Bronchial epithelial cell (primary cell): ENCODE measurements around the gene CMTM4. TPM values are rescaled to one million over a fixed set of nuclear protein-coding genes. Genes with fewer than 3 reads are reported as not detected.

Experiments used
- DNase-seq: peaks from one replicate; pipeline ENCODE4 v3.0.0-alpha.2; 2010; ENCODE audit warnings: low read depth
- FAIRE-seq: peaks from 2 replicates; lab custom pipeline; 2011; peaks lifted over from hg19 to GRCh38; lab: Jason Lieb, UNC
- H3K27me3 ChIP-seq: 2 replicates; pipeline ENCODE4 v1.5.1; 2011; ENCODE audit warnings: low read length; ENCODE audit not compliant: control insufficient read depth, insufficient read depth
- H3K36me3 ChIP-seq: 2 replicates; pipeline ENCODE4 v1.5.1; 2011; ENCODE audit warnings: low read length; ENCODE audit not compliant: control insufficient read depth, insufficient read depth
- H3K4me3 ChIP-seq: 2 replicates; pipeline ENCODE4 v1.5.1; 2011; ENCODE audit warnings: mild to moderate bottlenecking, low read depth, low read length, control low read depth
- total RNA-seq: library from RNA; depleted of rRNA; stranded (reverse); fragments of >200 nt; gene quantifications from 2 replicates; pipeline ENCODE4 v1.2.1, GENCODE V29; 2014
- TF ChIP-seq, protein P1 (sequence below): IDR thresholded peaks from 2 replicates; pipeline ENCODE4 v1.5.1; 2011; ENCODE audit warnings: mild to moderate bottlenecking, moderate library complexity, low read length, control low read depth, inconsistent platforms; ENCODE audit not compliant: insufficient read depth, severe bottlenecking

Gene CMTM4
- total RNA-seq, 1 donor from 2014 or later = 83.2 TPM

DNA sequence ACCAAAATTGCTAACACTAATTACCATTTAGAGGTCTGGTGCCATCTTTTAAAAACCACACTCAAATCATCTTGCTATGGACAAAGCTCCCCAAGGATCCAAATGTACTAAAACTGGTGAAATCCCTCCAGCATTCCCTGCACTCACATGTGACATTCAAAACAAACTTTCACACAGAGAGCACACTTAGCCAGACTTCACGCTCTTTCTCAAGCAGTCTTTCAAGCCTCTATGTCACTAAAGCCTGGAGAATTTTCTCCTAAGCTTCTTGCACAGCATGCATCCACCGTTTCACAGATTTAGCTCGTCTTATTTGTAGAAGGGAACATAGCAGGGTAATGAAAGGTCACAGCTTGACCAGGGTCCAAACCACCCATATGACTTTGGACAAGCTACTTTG is 72.8 kb downstream of the CMTM4 start:
- no peak overlapping the region for H3K4me3 ChIP-seq
- DNase-seq = no peak
- H3K36me3 ChIP-seq = peaks cover 6% of the 10 kb centered on the region
- no peaks in the 10 kb centered on the region for H3K27me3 ChIP-seq
- TF ChIP-seq, protein P1, sequence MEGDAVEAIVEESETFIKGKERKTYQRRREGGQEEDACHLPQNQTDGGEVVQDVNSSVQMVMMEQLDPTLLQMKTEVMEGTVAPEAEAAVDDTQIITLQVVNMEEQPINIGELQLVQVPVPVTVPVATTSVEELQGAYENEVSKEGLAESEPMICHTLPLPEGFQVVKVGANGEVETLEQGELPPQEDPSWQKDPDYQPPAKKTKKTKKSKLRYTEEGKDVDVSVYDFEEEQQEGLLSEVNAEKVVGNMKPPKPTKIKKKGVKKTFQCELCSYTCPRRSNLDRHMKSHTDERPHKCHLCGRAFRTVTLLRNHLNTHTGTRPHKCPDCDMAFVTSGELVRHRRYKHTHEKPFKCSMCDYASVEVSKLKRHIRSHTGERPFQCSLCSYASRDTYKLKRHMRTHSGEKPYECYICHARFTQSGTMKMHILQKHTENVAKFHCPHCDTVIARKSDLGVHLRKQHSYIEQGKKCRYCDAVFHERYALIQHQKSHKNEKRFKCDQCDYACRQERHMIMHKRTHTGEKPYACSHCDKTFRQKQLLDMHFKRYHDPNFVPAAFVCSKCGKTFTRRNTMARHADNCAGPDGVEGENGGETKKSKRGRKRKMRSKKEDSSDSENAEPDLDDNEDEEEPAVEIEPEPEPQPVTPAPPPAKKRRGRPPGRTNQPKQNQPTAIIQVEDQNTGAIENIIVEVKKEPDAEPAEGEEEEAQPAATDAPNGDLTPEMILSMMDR = no peak
- FAIRE-seq = no peak

DNA sequence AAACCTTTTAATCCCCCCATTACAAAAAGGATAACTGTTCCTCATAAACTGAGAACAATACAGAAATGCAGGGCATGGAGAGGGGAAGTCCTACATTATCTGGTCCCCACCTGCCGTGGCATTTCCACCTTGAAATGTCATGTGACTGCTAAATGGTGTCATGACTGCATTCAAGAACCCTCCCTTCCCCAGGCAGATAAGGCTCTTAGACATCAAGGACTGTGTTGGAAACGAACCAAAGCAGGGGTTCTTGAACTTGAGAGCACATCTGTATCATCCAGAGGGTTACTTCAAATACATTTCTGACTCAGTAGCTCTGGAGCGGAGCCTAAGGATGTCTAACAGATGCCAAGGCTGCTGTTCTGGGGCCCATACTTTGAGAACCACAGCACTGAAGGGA is 73.7 kb downstream of the CMTM4 start:
- no peaks in the 10 kb centered on the region for H3K27me3 ChIP-seq
- DNase-seq = no peak
- FAIRE-seq = no peak
- H3K36me3 ChIP-seq = peaks cover 6% of the 10 kb centered on the region
- no peak overlapping the region for H3K4me3 ChIP-seq
- TF ChIP-seq, protein P1 = no peak

DNA sequence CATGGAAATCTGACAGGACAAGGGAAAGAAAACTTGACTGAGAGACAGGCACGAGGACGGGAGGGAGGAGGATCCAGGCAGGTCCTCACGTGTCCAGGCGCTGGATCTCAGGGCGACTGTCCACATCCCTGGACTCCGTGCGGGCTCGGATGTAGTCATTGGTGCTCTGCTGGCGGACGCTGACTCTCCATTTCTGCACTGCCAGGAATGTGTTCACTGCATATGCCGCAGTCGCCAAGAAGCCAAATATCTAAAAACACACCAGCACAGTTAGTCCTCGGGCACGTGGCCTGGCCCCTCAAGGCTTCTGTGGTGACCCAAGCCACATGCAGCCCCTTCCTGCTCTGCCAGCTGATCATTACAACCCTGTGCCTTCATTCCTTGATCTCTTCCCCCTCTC is 74.6 kb downstream of the CMTM4 start:
- no peak for FAIRE-seq
- TF ChIP-seq, protein P1 = no peak
- Histone ChIP-seq H3K36me3 (peaks cover 6% of the 10 kb centered on the region), H3K4me3 (no peak overlapping the region), H3K27me3 (no peaks in the 10 kb centered on the region)
- no peak for DNase-seq

DNA sequence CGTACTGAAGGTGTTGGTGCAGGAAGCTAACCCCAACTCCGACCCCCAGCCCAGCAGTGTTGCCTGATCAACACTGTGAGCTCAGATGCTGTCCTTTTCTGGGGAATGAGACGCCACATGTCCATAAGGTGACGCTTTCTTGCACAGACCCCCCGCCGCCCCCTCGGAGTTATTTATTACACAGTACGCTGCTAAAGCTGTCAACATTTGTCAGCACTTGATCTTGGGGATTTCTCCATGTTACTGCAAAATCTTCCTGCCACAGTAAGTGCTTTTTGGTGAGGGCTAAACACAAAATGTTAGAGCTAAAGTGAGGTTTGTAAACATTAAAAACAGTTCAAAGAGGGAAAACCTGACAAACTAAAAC is 76.1 kb downstream of the CMTM4 start:
- Histone ChIP-seq H3K27me3 (no peaks in the 10 kb centered on the region), H3K4me3 (no peak overlapping the region), H3K36me3 (peaks cover 9% of the 10 kb centered on the region)
- FAIRE-seq (no peak), DNase-seq (no peak)
- TF ChIP-seq, protein P1 = no peak

GRCh38 chr16:66619534-66620428 is 76.8 kb downstream of the CMTM4 start:
- TF ChIP-seq, protein P1 = no peak
- Histone ChIP-seq H3K36me3 (peaks cover 9% of the 10 kb centered on the region), H3K27me3 (no peaks in the 10 kb centered on the region), H3K4me3 (no peak overlapping the region)
- DNase-seq (peak; percentile 41), FAIRE-seq (no peak)
